ENCODE measurements around the gene SPIRE2.

GRCh38 chr16:89899879-89900481 lies 71.7 kb downstream of the SPIRE2 start:
- TF ChIP-seq, protein P1, sequence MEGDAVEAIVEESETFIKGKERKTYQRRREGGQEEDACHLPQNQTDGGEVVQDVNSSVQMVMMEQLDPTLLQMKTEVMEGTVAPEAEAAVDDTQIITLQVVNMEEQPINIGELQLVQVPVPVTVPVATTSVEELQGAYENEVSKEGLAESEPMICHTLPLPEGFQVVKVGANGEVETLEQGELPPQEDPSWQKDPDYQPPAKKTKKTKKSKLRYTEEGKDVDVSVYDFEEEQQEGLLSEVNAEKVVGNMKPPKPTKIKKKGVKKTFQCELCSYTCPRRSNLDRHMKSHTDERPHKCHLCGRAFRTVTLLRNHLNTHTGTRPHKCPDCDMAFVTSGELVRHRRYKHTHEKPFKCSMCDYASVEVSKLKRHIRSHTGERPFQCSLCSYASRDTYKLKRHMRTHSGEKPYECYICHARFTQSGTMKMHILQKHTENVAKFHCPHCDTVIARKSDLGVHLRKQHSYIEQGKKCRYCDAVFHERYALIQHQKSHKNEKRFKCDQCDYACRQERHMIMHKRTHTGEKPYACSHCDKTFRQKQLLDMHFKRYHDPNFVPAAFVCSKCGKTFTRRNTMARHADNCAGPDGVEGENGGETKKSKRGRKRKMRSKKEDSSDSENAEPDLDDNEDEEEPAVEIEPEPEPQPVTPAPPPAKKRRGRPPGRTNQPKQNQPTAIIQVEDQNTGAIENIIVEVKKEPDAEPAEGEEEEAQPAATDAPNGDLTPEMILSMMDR (IDR thresholded peaks at IDR 0.05), result no peak
- no peak for TF ChIP-seq POLR2A (IDR thresholded peaks at IDR 0.05)
